Left renal cortex interstitium (tissue), 4 donors: ENCODE results near the gene PADI1. TPM values are rescaled to one million over a fixed set of nuclear protein-coding genes. Genes with fewer than 3 reads are reported as not detected.

Source experiments
- DNase-seq, 4 donors: peaks; one replicate each; pipeline ENCODE4 v3.0.0-alpha.2; 2013; ENCODE audit warnings: low read depth in 4 of 4, low spot score in 2 of 4, missing footprints in 1 of 4
- polyA plus RNA-seq, 4 donors: library from polyadenylated mRNA; unstranded; fragments of 120-200 nt; gene quantifications; one replicate each; pipeline ENCODE4 v1.2.1, GENCODE V29; 2013; ENCODE audit not compliant: insufficient read length in 4 of 4

The PADI1 gene
- polyA plus RNA-seq, 4 donors: 0.03 to 0.06 (median 0.05) TPM; not detected in 1

GRCh38 chr1:17181781-17182464 lies 23.0 kb upstream of the PADI1 start:
- no peak for DNase-seq

DNA sequence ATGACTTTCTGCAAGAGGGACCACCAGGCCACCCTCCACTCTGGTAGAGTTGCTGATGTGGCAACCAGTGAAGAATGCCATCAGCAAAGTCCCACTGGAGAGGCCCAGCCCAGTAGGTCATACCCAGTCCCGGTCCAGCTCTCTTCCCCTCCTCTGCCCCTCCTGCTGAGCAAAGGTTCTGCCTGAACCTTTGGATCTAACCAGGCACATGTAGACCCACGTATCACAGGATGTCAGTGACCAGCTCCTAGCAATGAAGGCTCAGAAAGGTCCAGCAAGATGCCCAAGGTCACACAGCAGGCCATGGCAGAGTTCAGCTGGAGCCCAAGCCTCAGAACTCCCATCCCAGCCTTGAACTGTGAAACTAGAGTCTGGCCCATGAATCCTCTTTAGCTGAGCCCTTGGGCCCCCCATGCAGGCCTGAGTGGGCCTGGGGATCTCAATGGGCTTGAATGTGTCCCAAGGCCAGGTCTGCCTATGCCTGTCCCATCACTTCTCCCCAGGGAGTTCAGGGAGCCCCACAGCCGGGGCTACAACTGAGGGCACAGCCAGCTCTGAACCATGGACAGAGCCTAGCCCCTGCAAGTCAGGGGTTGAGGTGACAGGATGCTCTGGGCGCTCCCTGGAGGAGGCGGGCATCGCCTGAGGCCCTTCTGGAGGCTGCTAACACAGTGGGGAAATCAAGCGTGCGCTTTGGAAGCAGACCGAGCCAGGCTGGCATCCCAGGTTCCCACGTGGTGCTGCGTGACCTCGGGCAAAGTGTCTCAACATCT lies 21.4 kb upstream of the PADI1 start:
- no peak for DNase-seq

DNA sequence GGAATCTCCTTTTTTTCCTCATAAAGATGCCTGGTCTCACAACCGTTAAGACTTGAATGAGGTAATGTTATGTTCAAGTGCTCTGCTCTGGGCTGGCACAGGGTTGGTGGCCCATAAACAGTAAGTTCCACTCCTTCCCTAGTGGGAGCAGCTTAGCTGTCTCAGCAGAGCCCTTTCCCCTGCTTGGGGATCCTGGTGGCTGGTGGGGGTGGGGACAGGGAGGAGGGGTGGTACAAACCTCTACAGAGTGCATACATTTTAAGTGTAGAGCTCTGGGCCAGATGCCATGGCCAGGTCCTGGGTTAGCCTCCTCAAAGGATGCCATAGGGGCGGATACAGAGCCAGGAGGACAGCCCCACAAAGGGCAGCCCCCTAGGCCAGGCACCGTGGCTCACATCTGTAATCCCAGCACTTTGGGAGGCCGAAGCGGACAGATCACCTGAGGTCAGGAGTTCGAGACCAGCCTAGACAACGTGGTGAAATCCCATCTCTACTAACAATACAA lies 20.7 kb upstream of the PADI1 start:
- DNase-seq: no peak

- DNase-seq: no peak
Observed at GRCh38 chr1:17184822-17185484, 20.0 kb upstream of the PADI1 start.

DNA sequence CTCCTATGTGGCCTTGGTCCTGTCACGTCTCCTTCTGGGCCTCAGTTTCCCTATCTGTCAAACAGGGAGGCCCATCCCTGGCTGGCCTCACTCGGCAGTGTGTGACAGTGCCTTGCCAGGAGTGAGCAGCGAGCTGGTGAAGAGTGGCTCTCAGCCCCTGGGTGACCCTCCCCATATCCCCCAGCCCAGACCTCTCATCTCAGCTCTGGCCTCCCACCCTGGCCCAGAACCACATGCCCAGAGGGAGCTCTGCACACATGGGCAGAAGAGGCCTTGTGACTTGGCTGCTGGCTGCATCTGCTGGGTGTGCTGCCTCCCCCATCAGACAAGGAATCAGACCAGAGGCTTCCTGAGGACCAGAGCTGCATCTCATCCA lies 19.5 kb upstream of the PADI1 start:
- DNase-seq: no peak

DNA sequence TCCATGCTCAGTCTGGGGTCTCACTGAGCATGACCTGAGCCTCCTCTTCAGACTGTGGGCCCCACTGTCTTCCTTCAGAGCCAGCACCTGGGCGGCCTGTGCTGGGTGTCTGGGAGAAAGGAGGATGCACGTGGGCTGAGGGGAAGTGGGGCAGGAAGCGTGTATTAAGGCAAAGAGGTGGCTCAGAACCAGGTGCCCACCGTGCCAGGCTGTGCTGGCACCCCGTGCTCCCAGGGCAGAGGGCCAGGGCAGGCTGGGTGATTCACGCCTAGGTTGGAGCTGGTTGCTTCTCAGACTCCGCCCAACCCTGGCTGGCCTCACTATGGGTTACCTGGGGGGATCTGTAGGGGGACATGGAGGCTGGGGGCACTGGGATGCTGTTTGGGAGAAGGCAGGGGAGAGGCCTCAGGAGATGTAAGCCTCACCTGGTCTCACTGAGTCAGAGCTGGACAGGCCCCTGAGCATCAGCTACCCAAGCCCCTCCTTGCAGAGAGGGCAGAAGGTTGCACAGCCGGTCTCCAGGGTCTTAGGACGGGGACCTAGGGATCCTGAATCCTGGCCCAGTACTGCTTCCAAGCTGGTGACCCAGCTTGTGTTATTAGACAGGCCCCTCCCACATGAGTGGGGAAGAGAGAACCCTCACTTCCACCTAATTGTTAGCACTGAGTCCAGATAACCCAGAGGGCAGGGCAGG lies 18.6 kb upstream of the PADI1 start:
- no peak for DNase-seq

DNA sequence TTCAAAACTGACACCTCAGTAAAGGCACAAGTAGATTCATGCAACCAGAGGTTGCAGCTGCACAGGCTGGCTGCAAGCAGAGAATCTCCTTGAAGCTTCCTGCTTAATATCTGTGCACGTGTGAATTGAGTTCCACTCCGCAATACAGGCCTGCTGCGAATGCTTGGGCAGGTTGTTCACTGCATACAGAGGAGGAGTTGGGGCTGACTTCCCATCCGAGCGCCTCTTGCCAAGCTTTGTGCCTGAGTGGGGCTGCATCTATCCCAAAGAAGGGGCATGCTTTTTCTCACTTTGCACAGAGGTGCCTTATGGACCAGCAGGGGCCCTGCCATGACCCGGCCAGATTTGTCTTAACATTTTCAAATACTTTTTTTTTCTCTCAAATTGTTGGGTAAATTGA lies 17.9 kb upstream of the PADI1 start:
- no peak for DNase-seq

- no peak for DNase-seq
Observed at GRCh38 chr1:17188217-17188616, 16.7 kb upstream of the PADI1 start.

DNA sequence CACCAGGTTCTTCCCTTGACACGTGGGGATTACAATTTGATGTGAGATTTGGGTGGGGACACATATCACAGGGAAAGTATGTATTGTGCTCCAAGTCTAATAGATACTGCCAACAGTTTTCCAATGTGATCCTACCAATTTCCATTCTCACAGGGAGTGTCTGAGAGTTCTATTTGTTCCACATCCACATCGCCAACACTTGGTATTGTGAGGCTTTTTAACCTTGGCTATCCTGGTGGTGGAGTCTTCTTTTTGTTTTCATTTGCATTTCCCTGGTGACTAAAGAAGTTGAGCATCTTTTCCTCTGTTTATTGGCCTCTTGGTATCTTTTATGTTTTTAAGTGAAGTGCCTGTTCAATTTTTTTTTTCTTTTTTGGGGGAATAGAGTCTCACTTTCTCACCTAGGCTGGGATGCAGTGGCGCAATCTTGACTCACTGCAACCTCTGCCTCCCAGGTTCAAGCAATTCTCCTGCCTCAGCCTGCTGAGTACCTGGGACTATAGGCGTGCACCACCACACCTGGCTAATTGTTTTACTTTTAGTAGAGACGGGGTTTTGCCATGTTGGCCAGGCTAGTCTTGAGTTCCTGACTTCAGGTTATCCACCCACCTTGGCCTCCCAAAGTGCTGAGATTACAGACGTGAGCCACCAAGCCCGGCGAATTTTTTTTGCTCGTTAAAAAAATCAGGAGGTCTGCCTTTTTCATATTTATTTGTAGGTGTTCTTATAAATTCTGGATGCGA lies 15.9 kb upstream of the PADI1 start:
- no peak for DNase-seq

- no peak for DNase-seq
Observed at GRCh38 chr1:17189632-17189990, 15.3 kb upstream of the PADI1 start.

- no peak for DNase-seq
Observed at GRCh38 chr1:17190010-17190995, 14.6 kb upstream of the PADI1 start.

GRCh38 chr1:17191990-17192242 lies 13.0 kb upstream of the PADI1 start:
- DNase-seq: no peak

- no peak for DNase-seq
Observed at GRCh38 chr1:17192394-17193221, 12.3 kb upstream of the PADI1 start.

DNA sequence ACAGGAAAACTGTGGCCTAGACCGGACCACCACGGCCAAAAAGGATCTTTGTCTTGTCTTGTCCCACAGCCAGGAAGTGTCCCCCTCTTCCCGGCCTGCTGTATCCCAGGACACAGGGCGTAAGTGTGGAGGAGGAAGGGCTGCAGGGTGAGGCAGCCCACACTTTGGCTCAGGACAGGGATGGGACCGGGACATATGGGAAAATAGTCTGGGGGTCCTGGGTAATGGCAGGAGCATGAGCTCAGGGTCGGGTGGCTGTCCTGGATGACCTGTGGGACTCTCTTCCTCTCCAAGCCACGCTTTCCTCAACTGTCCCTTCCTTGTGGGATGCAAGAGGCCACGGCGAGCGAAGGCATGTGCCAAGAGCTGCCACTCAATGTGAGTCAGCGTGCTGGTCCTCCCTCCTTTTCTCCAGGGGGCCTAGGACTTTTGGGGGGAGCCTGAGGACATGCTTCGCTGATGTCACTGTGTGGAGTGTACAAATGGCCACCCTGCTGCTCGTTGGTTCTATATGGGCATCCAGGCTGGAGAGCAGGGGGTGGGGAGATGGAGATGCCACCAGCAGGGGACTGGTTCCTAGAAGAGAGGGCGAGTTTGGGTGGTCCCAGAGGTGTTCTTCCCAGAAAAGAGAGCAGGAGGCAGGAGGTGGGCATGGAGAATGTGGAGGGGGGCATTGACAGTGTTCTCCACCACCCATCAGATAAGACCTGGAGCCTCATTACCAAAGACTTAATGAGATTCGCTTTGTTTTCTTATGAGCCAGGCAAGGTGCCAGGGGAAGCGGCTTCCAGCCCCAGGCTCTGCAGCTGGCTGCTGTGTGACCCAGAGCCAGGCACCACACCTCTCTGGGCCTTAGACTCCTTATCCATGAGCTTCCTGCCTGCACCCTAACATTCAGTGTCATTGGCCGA lies 11.5 kb upstream of the PADI1 start:
- DNase-seq: no peak

DNA sequence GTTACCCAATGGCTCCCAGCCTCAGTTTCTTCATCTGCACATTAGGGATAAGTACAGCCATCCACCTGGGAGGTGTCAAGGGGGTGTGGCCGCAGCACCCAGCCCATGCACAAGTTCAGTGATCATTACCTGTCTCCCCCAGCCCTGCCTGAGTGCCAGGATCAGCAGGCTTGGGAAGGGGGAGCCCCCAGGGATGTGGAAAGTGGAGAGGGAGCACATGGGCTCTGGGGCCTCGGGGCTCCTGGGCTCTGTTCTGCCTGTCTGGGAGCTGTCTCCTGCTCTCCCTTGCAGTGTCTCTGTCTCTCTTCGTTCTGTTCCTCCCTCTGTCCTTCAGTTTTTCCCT lies 10.8 kb upstream of the PADI1 start:
- no peak for DNase-seq

DNA sequence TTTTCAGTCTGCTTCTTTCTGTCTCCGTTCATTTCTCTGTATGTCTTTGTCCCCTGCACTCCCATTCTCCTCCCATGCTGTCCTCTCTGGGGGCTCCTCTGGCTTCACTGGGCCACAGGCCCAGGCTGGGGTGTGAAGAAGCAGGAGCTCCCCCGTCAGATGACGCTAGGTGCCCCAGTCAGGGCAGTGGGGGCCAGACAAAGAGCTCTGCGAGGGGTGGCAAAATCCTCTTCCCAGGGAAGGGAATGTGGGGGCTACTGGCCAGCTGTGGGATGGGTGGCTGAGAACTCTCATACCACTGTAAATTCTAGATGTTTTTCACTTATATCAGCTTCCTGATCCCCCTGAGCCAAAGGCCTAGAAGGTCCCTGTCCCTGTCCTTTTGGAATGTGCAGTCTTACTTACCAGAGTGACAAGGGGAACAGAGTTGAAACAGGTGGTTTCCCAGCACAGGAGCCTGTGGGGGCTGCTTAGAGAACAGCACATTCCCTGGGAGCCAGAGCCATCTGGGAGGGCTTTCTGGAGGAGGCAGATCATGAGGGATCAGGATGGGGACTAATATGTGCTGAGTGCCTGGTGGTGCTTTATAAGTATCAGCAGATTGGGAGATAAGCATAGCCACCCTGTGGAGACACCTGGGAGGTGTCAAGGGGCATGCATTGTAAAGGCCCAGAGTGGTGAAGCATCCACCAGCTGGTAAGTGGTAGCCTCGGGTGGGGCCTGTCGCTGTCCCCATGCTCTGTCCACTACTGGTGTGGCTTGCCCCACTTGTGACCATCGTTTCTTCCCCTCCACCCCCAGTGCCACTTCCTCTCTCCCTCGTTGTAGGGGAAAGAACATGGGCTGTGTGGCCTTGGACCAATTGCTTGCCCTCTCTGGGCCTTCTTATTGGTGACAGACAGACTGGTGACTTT lies 10.1 kb upstream of the PADI1 start:
- no peak for DNase-seq

DNA sequence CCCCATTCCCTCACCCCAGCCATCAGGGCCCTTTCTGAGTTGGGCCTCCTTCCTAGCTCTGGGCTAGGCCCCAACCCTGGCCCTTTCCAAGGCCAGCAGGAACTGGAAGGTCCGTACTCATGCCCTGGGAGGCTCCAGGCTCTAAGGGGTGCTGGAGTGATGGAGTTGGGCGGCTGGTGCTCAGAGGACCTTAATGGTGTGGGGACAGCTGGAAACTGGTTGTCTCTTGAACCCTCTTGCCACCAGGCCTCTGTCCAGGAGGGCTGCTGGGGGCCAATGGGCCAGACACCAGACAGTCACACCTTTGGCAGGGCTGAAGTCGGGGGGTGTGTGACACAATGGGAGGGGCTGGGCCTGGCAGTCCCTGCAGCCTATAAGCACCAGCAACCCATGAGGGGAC lies 9.2 kb upstream of the PADI1 start:
- DNase-seq: no peak
